ENCODE data around the gene TCERG1L.

TCERG1L gene

DNA sequence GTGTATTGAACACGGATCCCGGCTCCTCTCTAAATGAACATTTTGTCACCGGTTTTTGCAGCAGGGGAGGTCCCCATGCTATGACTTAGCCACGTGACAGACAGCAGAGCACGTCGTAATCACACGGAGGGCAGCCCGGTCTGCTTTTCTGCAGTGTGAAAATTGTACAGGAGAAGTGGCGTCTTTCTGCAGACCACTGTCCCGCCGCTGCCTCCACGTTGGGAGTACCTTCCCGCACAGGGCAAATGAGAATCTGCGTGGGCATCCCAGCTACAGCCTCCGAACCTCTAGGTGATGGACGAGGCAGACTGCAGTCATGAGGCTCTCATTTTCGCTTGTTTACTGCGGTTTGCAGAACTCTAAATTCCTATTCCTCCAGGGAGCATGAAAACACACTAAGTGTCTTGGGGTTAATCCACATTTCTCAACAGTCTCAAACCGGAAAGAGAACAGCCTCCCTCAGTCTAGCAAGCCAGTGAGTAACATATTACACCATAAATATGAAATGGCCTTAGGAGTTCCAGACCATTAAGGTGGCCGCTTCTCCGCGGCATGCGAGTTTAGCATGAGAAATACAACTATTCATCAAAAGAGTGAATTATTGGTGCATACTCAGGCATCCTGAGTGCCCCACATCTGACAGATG lies 89.8 kb downstream of the TCERG1L start:
- H3K4me1 ChIP-seq (ENCODE audit: insufficient read depth, low read length, poor library complexity, severe bottlenecking): no peaks in the 10 kb centered on the region
- no peak overlapping the region for H3K9ac ChIP-seq (ENCODE audit: low read depth, low read length, poor library complexity, severe bottlenecking)
- H3K27me3 ChIP-seq (ENCODE audit: insufficient read depth, low read length, poor library complexity, severe bottlenecking): no peaks in the 10 kb centered on the region
- no peak overlapping the region for H3K4me3 ChIP-seq (ENCODE audit: low read length, poor library complexity, severe bottlenecking)
- no peaks in the 10 kb centered on the region for H3K36me3 ChIP-seq (ENCODE audit: insufficient read depth, low read length)
- no peak overlapping the region for H3K4me2 ChIP-seq (ENCODE audit: low read depth, low read length, poor library complexity, severe bottlenecking)
- H4K20me1 ChIP-seq (ENCODE audit: insufficient read depth, low read length, poor library complexity, severe bottlenecking): no peaks in the 10 kb centered on the region
- peaks cover 8% of the 10 kb centered on the region; the same call in 1 of the 2 replicates for H3K9me3 ChIP-seq (ENCODE audit: insufficient read depth, low read depth, low read length)
- H3F3A ChIP-seq (ENCODE audit: low read depth): no peaks in the 10 kb centered on the region
- no peaks in the 10 kb centered on the region for H3K9me2 ChIP-seq (replicated peaks; ENCODE audit: low read depth, low read length)
- H3K79me2 ChIP-seq (ENCODE audit: insufficient read depth, low read length): no peaks in the 10 kb centered on the region
- TF ChIP-seq, protein P1, sequence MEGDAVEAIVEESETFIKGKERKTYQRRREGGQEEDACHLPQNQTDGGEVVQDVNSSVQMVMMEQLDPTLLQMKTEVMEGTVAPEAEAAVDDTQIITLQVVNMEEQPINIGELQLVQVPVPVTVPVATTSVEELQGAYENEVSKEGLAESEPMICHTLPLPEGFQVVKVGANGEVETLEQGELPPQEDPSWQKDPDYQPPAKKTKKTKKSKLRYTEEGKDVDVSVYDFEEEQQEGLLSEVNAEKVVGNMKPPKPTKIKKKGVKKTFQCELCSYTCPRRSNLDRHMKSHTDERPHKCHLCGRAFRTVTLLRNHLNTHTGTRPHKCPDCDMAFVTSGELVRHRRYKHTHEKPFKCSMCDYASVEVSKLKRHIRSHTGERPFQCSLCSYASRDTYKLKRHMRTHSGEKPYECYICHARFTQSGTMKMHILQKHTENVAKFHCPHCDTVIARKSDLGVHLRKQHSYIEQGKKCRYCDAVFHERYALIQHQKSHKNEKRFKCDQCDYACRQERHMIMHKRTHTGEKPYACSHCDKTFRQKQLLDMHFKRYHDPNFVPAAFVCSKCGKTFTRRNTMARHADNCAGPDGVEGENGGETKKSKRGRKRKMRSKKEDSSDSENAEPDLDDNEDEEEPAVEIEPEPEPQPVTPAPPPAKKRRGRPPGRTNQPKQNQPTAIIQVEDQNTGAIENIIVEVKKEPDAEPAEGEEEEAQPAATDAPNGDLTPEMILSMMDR (conservative IDR thresholded peaks at IDR 0.05; ENCODE audit: low read length): no peak
- no peak for TF ChIP-seq EZH2phosphoT487 (IDR thresholded peaks at IDR 0.05; ENCODE audit: borderline replicate concordance)
- no peak overlapping the region for H2AFZ ChIP-seq (ENCODE audit: low read length)

DNA sequence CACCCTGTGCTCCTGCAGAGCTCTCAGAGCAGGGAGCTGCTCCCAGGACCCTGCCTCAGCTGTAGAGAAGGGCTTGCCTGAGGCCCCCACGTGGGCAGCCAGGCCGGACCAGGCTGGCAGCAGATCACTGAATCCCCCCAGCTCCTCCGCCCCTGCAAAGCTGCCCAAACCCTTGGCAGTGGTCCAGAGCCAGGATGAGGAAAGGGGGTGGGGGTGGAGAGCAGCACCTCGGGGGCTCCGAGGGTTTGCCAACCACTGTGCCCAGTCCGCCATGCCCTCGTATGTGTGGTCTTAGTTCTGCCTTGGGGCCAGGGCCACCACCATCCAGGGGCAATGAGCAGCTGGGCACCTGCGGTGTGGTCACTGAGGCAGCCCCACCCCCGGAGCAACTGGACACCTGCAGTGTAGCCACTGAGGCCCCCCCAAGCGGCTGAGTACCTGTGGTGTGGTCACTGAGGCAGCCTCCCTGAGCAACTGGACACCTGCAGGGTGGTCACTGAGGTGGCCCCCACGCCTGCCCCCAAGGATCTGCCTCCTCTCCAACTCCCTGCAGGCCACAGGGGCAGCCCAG lies 90.8 kb downstream of the TCERG1L start:
- Histone ChIP-seq H3K4me1 (ENCODE audit: insufficient read depth, low read length, poor library complexity, severe bottlenecking) (no peaks in the 10 kb centered on the region), H3K27me3 (ENCODE audit: insufficient read depth, low read length, poor library complexity, severe bottlenecking) (no peaks in the 10 kb centered on the region), H3K4me2 (ENCODE audit: low read depth, low read length, poor library complexity, severe bottlenecking) (no peak overlapping the region)

DNA sequence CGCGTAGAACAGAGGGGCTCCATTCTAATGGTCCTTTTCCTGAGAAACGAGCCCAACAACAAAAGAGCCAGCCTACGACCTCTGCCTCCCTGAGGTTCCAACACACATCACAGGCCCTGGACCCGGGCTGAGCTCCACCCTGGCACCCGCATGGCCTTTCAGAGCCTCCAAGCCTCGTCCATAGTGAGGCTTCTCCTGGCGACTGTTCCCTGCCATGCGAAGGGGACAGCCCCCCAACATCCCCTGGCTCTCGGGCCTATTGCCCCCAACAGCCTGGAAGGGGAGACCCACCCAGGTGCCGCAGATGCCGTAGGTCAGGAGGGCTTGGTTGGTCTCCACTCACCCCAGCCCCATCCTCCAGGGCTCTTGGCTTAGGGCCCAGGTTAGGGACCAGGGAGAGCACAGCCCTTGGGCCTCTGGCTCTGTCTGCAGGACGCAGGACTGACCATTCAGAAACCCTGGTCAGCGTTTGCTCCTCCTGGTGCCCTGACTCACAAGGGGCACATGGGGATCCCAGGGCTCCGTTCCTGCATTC lies 91.5 kb downstream of the TCERG1L start:
- Histone ChIP-seq H3K4me3 (ENCODE audit: low read length, poor library complexity, severe bottlenecking) (no peak overlapping the region), H3K4me2 (ENCODE audit: low read depth, low read length, poor library complexity, severe bottlenecking) (no peak overlapping the region), H2AFZ (ENCODE audit: low read length) (no peak overlapping the region), H3K9ac (ENCODE audit: low read depth, low read length, poor library complexity, severe bottlenecking) (no peak overlapping the region), H3K27me3 (ENCODE audit: insufficient read depth, low read length, poor library complexity, severe bottlenecking) (no peaks in the 10 kb centered on the region), H3K9me3 (ENCODE audit: insufficient read depth, low read depth, low read length) (peaks cover 8% of the 10 kb centered on the region; the same call in 1 of the 2 replicates), H3K79me2 (ENCODE audit: insufficient read depth, low read length) (no peaks in the 10 kb centered on the region), H3F3A (ENCODE audit: low read depth) (no peaks in the 10 kb centered on the region), H4K20me1 (ENCODE audit: insufficient read depth, low read length, poor library complexity, severe bottlenecking) (no peaks in the 10 kb centered on the region), H3K36me3 (ENCODE audit: insufficient read depth, low read length) (no peaks in the 10 kb centered on the region), H3K9me2 (replicated peaks; ENCODE audit: low read depth, low read length) (no peaks in the 10 kb centered on the region), H3K4me1 (ENCODE audit: insufficient read depth, low read length, poor library complexity, severe bottlenecking) (no peaks in the 10 kb centered on the region)
- TF ChIP-seq EZH2phosphoT487 (IDR thresholded peaks at IDR 0.05; ENCODE audit: borderline replicate concordance): no peak
- TF ChIP-seq, protein P1 (conservative IDR thresholded peaks at IDR 0.05; ENCODE audit: low read length): no peak

More for the DNA sequence above, 90.8 kb downstream of the TCERG1L start:
- TF ChIP-seq, protein P1 (conservative IDR thresholded peaks at IDR 0.05; ENCODE audit: low read length): no peak
- TF ChIP-seq EZH2phosphoT487 (IDR thresholded peaks at IDR 0.05; ENCODE audit: borderline replicate concordance): no peak
- H3K9me2 ChIP-seq (replicated peaks; ENCODE audit: low read depth, low read length): no peaks in the 10 kb centered on the region
- no peaks in the 10 kb centered on the region for H3K79me2 ChIP-seq (ENCODE audit: insufficient read depth, low read length)
- H4K20me1 ChIP-seq (ENCODE audit: insufficient read depth, low read length, poor library complexity, severe bottlenecking): no peaks in the 10 kb centered on the region
- H3K4me3 ChIP-seq (ENCODE audit: low read length, poor library complexity, severe bottlenecking): no peak overlapping the region
- peaks cover 8% of the 10 kb centered on the region; the same call in 1 of the 2 replicates for H3K9me3 ChIP-seq (ENCODE audit: insufficient read depth, low read depth, low read length)
- H3K36me3 ChIP-seq (ENCODE audit: insufficient read depth, low read length): no peaks in the 10 kb centered on the region
- H2AFZ ChIP-seq (ENCODE audit: low read length): no peak overlapping the region
- H3K9ac ChIP-seq (ENCODE audit: low read depth, low read length, poor library complexity, severe bottlenecking): no peak overlapping the region
- H3F3A ChIP-seq (ENCODE audit: low read depth): no peaks in the 10 kb centered on the region
